ENCODE data around the gene GARIN5A. TPM values are rescaled to one million over a fixed set of nuclear protein-coding genes. Genes with fewer than 3 reads are reported as not detected.

Gene GARIN5A
- total RNA-seq (2022; extraction: Qiagen RNA extraction; ENCODE audit: low read depth) = 1.7 to 3.0 TPM (median 2.1 TPM) in 5 replicates

DNA sequence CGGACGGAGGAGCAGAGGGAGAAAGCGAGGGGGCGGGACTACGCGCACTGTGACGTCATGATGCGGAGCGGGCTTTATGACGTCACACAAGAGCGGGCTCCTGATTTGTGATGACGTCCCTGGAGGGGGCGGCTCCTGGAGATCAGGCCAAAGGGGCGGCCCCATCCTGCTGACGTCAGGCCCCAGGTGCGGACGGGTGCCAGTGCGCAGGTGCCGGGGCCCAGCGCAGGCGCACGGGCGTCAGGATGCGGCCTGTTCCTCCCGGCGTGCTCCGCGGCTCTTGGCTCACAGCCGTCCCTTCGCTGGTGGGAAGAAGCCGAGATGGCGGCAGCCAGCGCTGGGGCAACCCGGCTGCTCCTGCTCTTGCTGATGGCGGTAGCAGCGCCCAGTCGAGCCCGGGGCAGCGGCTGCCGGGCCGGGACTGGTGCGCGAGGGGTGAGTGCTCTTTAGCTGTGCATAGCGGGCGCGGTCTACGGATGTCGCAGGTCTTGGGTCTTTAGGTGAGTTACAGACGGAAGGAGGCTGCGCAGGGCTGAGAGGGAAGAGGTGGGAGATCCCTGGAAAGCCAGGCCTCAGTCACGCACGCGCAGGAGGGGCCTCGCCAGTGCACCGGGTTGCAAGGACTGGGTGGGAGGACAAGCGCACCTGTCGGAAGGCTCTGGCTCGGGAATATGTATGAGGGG is at the start of gene GARIN5A, which contains the start of gene EMC10:
Gene GARIN5A (minus strand): TSS at position 625 of the 683 bp plus-strand sequence. CDS start 460 bp downstream, at position 165.
Gene EMC10 (plus strand): TSS at position 284 of the 683 bp plus-strand sequence. CDS start 38 bp downstream, at position 322.

GRCh38 chr19:50513746-50514345 is 37.2 kb upstream of the GARIN5A start, which contains the start of gene ASPDH:
TSS of gene ASPDH (minus strand) at chr19:50513913. CDS start at chr19:50513823, 90 bp downstream.

DNA sequence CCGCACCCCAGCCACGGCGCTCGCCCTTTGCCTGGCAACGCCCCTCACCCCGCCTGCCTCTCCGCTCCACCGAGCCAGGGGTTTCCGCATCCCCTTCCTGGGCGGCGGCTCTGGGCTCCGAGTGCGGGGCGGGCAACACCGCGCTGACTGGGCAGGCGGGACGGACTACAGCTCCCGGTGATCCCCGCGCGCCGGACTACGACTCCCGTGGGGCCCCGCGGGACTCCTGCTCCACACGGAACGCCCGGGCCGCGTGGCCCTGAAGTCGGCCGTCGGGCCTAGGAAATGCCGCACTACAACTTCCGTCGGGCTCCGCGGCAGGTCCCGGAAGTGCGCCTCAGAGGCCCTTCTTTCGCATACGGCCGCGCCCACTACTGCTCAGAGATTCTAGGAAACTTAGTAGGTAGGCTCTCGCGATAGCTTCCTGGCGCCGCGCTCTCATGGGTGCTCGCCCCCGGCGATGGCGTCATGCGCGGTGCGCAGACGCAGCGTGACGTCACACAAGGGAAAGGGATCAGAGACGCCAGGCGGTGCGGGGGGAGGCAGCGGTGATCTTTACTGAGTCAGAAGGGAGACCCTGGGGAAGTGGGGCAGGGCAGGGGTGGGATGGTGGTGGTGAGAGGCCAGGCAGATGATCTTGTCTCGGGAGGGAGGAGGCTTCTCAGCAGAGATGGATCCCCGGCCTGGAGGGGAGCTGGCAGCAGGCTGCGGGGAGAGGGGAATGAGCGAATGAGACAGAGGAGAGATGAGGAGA is 34.6 kb upstream of the GARIN5A start, which contains the start of gene JOSD2:
Gene JOSD2 (minus strand): TSS at position 123 of the 754 bp plus-strand sequence. CDS start 760 bp downstream, outside the sequence.

DNA sequence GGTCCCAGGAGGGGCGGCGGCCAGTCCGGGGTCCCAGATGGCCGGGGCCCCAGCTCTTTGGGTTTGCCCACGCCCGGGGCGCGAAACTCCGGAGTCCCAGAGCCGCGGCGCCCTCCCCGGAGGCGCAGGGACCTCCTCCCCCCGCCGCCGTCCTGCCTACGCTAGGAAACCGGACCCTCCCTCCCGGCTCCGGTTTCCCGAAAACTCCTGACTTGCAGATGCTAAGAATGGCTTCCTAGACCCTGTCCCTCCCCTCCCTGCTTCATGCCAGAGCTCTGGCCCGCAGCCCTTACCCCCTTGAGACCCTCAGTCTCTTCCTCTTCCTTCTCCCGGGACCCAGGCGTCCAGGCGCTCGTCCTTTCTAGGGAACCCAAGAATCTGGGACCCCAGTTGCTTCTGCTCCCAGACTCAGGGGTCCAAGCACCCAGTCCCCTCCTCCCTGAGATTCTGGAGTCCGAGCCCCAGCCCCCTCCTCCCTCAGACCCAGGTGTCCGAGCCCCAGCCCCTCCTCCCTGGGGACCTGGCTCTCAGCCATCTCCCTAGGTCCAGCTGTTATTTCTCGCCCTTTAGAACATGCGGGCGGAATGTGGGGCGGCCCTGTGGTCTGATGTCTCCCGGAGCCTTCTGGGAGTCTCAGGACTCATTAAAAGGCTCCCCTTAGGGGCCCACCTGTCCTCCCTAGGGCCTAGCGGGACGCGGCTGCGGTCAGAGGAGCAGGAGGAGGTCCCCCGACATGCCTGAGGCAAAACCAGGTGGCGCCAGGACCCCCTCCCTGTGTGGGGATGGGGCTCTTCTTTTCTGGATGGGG is 44.2 kb downstream of the GARIN5A start, which contains the start of gene MYBPC2:
Gene MYBPC2 (plus strand): TSS at position 672 of the 808 bp plus-strand sequence. CDS start 62 bp downstream, at position 734.

GRCh38 chr19:50418176-50419021 is 58.2 kb downstream of the GARIN5A start, which contains the start of gene SPIB:
TSS of gene SPIB (plus strand) at chr19:50418938. CDS start at chr19:50418963, 25 bp downstream.

Other genes starting within 250 kb of the GARIN5A start
- 0.78 to 1.7 TPM (median 1.5 TPM) in 5 replicates for gene KCNC3, start 147.5 kb downstream of the GARIN5A start, total RNA-seq (2022; extraction: Qiagen RNA extraction; ENCODE audit: low read depth)
- gene NAPSA, start 111.2 kb downstream of the GARIN5A start, total RNA-seq (2022; extraction: Qiagen RNA extraction; ENCODE audit: low read depth) = 0.48 to 1.6 TPM (median 1.2 TPM) in 5 replicates
- 55.3 to 88.6 TPM (median 84.3 TPM) in 5 replicates for gene NR1H2, start 100.4 kb downstream of the GARIN5A start, total RNA-seq (2022; extraction: Qiagen RNA extraction; ENCODE audit: low read depth)
- 42.6 to 91.4 TPM (median 81.7 TPM) in 5 replicates for gene POLD1, start 92.5 kb downstream of the GARIN5A start, total RNA-seq (2022; extraction: Qiagen RNA extraction; ENCODE audit: low read depth)
- 0.16 to 0.80 TPM (median 0.32 TPM) in 4 of 5 replicates, not detected in the other for gene SPIB, start 57.9 kb downstream of the GARIN5A start, total RNA-seq (2022; extraction: Qiagen RNA extraction; ENCODE audit: low read depth)
- gene MYBPC2, start 44.0 kb downstream of the GARIN5A start, total RNA-seq (2022; extraction: Qiagen RNA extraction; ENCODE audit: low read depth) = not detected in 5 replicates
- 79.6 to 159 TPM (median 151 TPM) in 5 replicates for gene EMC10, start 341 bp downstream of the GARIN5A start, total RNA-seq (2022; extraction: Qiagen RNA extraction; ENCODE audit: low read depth)
- gene JOSD2, start 34.3 kb upstream of the GARIN5A start, total RNA-seq (2022; extraction: Qiagen RNA extraction; ENCODE audit: low read depth) = 43.9 to 92.5 TPM (median 82.2 TPM) in 5 replicates
- gene ASPDH, start 37.1 kb upstream of the GARIN5A start, total RNA-seq (2022; extraction: Qiagen RNA extraction; ENCODE audit: low read depth) = not detected in 5 replicates
- gene LRRC4B, start 91.6 kb upstream of the GARIN5A start, total RNA-seq (2022; extraction: Qiagen RNA extraction; ENCODE audit: low read depth) = 0.38 to 0.68 TPM (median 0.58 TPM) in 5 replicates
- gene SYT3, start 163.0 kb upstream of the GARIN5A start, total RNA-seq (2022; extraction: Qiagen RNA extraction; ENCODE audit: low read depth) = 0.39 to 0.93 TPM (median 0.66 TPM) in 5 replicates
- gene C19orf81, start 172.6 kb upstream of the GARIN5A start, total RNA-seq (2022; extraction: Qiagen RNA extraction; ENCODE audit: low read depth) = 3.9 to 12.5 TPM (median 10.5 TPM) in 5 replicates
- gene SHANK1, start 243.0 kb upstream of the GARIN5A start, total RNA-seq (2022; extraction: Qiagen RNA extraction; ENCODE audit: low read depth) = 0.06 to 0.95 TPM (median 0.19 TPM) in 5 replicates
- 5.1 to 11.7 TPM (median 9.1 TPM) in 5 replicates for gene CLEC11A, start 246.5 kb upstream of the GARIN5A start, total RNA-seq (2022; extraction: Qiagen RNA extraction; ENCODE audit: low read depth)